GM10248 (cell line): ENCODE data around the gene MED22.

Experiments
- CTCF ChIA-PET: fragments of 300-600 bp; sonication (Branson Sonifier 250); formaldehyde crosslinking; extraction: SDS; loops from one replicate; lab custom pipeline; 2021; ENCODE audit warnings: antibody characterized with exemption; lab: Yijun Ruan, JAX
- POLR2A ChIA-PET: fragments of 350-650 bp; sonication (Branson Sonifier 250); formaldehyde crosslinking; extraction: SDS; loops from one replicate; lab custom pipeline; 2020; ENCODE audit warnings: antibody characterized with exemption; lab: Yijun Ruan, JAX
- DNase-seq: peaks from one replicate; pipeline ENCODE4 v3.0.0; 2012; ENCODE audit errors: extremely low spot score
- CTCF ChIP-seq: IDR thresholded peaks from 2 replicates; pipeline ENCODE4 v1.5.1; 2012; ENCODE audit warnings: mild to moderate bottlenecking, low read depth; ENCODE audit errors: extremely low read depth, missing control alignments, control extremely low read depth

The MED22 gene

GRCh38 chr9:133390713-133391112 lies 42.8 kb upstream of the MED22 start:
- ChIA-PET CTCF (no interaction called here), POLR2A (no interaction called here)
- DNase-seq: no peak
- TF ChIP-seq CTCF: no peak

GRCh38 chr9:133389562-133389961 lies 41.6 kb upstream of the MED22 start:
- POLR2A ChIA-PET: no interaction called here
- no peak for TF ChIP-seq CTCF
- CTCF ChIA-PET: no interaction called here
- DNase-seq: no peak

- ChIA-PET POLR2A (no interaction called here), CTCF (interaction anchor here (0.9 kb wide), 1 partner anchor 12 kb away, joined by 3 read pairs; no protein-coding TSS in a partner anchor)
- no peak for TF ChIP-seq CTCF
- no peak for DNase-seq
These were observed 41.2 kb upstream of the MED22 start for GRCh38 chr9:133389025-133389557.

- POLR2A ChIA-PET: no interaction called here
- CTCF ChIA-PET: interaction anchor here (2.2 kb wide), 1 partner anchor 9 kb away, joined by 6 read pairs; no protein-coding TSS in a partner anchor
- DNase-seq: no peak
- TF ChIP-seq CTCF: no peak
These were observed 39.7 kb upstream of the MED22 start for GRCh38 chr9:133387680-133388079.

DNA sequence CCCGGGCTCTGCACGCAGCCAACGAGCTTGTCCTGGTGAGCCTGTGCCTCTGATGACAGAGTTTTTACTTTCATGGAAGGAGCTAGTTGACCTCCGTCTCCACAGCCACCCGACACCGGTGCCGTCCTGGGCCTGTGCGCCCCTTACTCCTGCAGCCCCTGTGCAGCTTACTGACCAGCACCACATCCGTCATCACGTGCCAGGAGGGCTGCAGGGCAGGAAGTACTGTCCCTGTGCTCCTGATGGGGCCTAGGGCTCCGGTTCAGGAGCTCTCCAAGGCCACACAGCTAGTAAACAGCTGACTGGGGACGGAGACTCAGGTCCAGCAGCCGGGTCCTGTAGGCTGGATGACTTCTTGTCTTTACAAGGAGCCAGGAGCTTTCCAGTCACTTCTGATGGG lies 38.4 kb upstream of the MED22 start:
- DNase-seq: no peak
- no peak for TF ChIP-seq CTCF
- POLR2A ChIA-PET: no interaction called here
- CTCF ChIA-PET: no interaction called here

DNA sequence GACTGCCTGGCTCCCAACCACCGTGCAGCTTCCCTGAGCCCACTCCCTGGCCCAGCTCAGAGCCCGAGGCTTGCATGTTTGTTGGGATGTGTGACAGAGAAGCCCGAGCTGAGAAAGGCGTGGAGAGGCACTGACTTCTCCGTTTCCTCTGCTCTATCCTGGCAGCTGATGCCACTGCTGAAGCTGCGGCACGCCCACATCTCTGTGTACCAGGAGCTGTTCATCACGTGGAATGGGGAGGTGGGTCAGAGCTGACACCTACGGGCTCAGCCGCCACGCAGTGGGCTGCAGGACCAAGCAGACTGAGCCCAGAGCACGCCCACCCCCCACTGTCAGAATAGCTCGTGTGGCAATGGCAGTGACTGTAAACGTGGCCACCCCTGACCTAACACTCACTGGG lies 37.5 kb upstream of the MED22 start:
- ChIA-PET POLR2A (no interaction called here), CTCF (no interaction called here)
- DNase-seq: no peak
- no peak for TF ChIP-seq CTCF

DNA sequence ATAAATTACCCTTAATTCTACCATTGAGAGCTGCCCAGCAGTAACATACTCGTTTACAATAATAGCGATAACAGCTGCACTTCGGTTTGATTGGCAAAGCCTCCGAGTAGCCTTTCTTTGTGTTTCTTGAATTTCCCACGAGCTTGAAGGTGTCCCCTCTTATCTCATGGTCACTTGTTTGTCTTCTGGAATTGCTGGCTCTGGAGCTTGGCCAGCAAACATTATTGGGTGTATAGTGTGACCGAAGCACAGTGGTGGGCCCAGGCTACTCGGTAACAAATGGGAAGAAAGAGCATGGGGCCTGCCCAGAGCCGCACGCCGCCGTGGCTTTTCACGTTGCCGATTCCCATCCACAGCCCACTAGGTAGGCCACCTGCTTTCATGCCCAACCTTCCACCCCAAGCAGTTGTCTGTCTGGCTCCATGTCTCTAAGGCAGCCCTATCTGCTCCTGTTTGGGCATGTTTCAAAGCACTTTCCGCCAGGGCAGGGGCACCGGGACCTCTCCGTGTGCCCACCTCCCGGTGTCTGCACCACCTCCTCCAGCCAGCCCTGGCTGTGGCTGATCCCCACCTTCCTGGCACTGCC lies 36.9 kb upstream of the MED22 start:
- TF ChIP-seq CTCF: no peak
- POLR2A ChIA-PET: no interaction called here
- CTCF ChIA-PET: no interaction called here
- DNase-seq: no peak
